Adipocyte (in vitro differentiated cells): Measurements from ENCODE around the gene TTC27.

Source experiments
- DNase-seq: peaks from one replicate; pipeline ENCODE4 v3.0.0-alpha.2; 2015; ENCODE audit warnings: low read depth
- H3K27me3 ChIP-seq: replicated peaks from 2 replicates; pipeline ENCODE4 v1.7.0; 2013; ENCODE audit warnings: mild to moderate bottlenecking, low read length, moderate library complexity; ENCODE audit not compliant: control insufficient read depth, insufficient read depth
- H3K36me3 ChIP-seq: 2 replicates; pipeline ENCODE4 v1.7.0; 2013; ENCODE audit warnings: low read length, mild to moderate bottlenecking, moderate library complexity; ENCODE audit not compliant: control insufficient read depth, insufficient read depth, severe bottlenecking
- H3K4me1 ChIP-seq: 2 replicates; pipeline ENCODE4 v1.7.0; 2013; ENCODE audit warnings: mild to moderate bottlenecking, low read length, moderate library complexity; ENCODE audit not compliant: control insufficient read depth, insufficient read depth
- H3K4me3 ChIP-seq: 2 replicates; pipeline ENCODE4 v1.7.0; 2013; ENCODE audit warnings: mild to moderate bottlenecking, low read length, moderate library complexity
- H3K9ac ChIP-seq: 2 replicates; pipeline ENCODE4 v1.7.0; 2013; ENCODE audit warnings: mild to moderate bottlenecking, low read length, moderate library complexity
- H3K9me3 ChIP-seq: 2 replicates; pipeline ENCODE4 v1.7.0; 2013; ENCODE audit warnings: mild to moderate bottlenecking, low read length, moderate library complexity; ENCODE audit not compliant: control insufficient read depth

The TTC27 gene

DNA sequence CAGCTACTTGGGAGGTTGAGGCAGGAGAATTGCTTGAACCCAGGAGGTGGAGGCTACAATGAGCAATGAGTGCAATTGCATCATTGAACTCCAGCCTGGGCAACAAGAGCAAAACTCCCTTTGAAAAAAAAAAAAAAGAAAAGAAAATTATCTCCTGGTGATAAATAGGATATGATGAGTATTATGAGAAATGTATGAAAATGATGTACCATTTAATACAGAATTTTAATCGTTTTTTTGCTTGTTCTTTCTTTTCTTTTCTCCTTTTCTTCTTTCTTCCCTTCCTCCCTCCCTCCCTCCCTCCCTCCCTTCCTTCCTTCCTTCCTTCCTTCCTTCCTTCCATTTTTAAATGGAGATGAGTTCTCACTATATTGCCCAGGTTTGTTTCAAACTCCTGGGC lies 40.4 kb downstream of the TTC27 start:
- Histone ChIP-seq H3K4me1 (no peaks in the 10 kb centered on the region), H3K9me3 (no peaks in the 10 kb centered on the region), H3K27me3 (no peaks in the 10 kb centered on the region), H3K36me3 (peaks cover 11% of the 10 kb centered on the region), H3K4me3 (no peak overlapping the region), H3K9ac (no peak overlapping the region)
- DNase-seq = no peak

DNA sequence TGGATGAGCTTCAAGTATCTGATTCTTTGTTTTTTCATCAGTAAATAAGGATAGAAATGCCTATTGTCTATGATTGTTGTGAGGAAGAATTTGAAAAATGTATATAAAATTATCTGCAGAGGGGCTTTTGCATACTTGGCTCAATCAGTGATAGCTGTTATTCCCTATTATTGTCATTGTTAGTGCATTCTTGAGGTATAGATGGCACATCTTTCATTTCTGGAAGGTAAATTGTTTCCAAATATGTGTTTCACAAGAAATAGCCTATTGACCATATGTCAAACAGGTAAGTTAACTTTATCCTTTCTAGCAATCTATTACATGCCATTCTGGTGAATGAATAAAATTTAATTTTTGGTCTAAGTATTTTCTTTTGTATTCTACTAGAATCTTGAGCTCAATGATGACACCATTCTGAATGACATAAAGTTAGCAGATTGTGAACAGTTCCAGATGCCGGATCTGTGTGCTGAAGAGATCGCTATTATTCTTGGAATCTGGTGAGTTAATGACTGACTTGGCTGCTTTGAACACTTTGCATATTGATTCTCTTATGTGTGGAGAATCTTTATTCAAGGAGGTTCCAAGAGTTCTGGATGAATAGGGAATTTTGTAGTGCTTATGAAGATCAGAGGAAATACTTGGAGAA lies 44.2 kb downstream of the TTC27 start:
- Histone ChIP-seq H3K36me3 (peaks cover 7% of the 10 kb centered on the region), H3K4me3 (no peak overlapping the region)
- no peak for DNase-seq

DNA sequence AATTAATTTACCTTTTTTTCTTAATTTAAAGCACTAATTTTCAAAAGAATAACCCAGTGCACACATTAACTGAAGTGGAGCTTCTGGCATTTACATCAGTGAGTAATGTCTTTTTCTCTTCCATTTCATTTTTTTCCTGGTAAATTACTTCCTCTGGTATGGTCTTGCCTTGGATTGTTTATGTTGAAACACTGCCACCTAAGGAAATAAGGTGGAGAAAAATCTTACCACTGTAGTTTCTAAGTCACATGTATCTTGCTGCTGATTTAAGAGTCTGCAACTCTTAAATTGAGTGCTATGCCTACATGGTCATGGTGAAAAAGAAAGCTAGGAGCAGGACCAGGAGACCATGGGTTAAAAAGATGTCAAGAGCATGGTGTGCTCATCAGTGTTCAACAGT lies 51.0 kb downstream of the TTC27 start:
- Histone ChIP-seq H3K9ac (no peak overlapping the region), H3K4me3 (no peak overlapping the region), H3K36me3 (peaks cover 13% of the 10 kb centered on the region), H3K27me3 (no peaks in the 10 kb centered on the region), H3K9me3 (no peaks in the 10 kb centered on the region), H3K4me1 (no peaks in the 10 kb centered on the region)
- peak; percentile 58 for DNase-seq

More for the DNA sequence above, 44.2 kb downstream of the TTC27 start:
- Histone ChIP-seq H3K4me1 (no peaks in the 10 kb centered on the region), H3K9ac (no peak overlapping the region), H3K27me3 (no peaks in the 10 kb centered on the region), H3K9me3 (no peaks in the 10 kb centered on the region)

DNA sequence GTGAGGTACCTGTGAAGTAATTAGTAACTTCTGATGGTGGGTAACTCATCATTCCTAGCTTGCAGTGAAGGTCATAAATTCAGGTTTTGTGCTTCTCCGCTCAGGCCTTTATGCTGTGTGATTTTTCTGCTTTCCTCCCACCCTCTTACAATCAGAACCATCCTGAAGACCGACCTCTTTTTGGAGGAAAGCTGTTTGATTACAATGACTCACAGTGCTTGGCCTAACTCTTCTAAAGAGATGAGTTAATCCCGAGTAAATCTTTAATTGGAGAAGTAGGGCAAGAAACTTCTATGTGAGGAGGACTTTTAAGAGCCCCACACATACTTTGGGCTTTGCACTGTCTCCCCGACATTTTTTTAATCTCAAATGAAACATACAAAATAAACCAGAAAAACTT lies 53.1 kb downstream of the TTC27 start:
- Histone ChIP-seq H3K36me3 (peaks cover 13% of the 10 kb centered on the region), H3K4me3 (no peak overlapping the region), H3K4me1 (no peaks in the 10 kb centered on the region), H3K9me3 (no peaks in the 10 kb centered on the region), H3K27me3 (no peaks in the 10 kb centered on the region), H3K9ac (no peak overlapping the region)
- no peak for DNase-seq

DNA sequence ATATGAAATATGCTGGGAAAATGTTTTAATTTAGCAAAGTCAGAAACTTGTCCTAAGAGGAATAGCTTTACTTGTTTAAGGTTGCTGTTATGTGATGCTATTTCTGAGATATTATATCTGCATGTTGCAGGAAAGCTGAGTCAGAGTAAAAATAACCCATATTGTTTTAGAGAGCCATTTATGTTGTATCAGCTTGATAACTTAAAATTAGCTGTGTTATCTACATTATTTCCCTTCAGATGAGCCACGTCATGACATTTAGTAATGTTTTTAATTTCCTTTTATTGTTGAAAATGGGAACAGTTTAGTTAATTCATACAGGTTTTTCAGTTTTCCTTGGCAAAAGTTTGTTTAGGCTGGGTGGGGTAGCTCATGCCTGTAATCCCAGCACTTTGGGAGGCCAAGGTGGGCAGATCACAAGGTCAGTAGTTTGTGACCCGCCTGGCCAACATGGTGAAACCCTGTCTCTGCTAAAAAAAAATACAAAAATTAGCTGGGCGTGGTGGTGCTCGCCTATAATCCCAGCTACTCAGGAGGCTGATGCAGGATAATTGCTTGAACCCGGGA lies 55.8 kb downstream of the TTC27 start:
- H3K4me3 ChIP-seq = no peak overlapping the region
- peaks cover 13% of the 10 kb centered on the region for H3K36me3 ChIP-seq
- DNase-seq = no peak

DNA sequence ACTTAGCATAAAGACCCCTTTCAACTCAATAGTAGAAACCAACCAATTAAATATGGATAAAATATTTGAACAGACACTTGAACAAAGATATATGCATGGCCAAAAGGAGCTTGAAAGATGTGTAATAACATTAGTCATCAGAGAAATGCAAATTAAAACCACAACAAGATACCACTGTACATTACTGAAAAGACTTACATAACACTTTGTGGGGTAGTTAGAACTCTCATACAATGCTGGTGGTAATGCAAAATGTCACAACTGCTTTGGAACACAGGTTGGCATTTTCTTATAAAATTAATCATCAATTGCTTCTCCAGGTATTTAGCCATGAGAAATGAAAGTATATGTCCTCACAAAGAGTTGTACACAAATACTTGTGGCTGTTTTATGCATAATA lies 60.7 kb downstream of the TTC27 start:
- H3K27me3 ChIP-seq = no peaks in the 10 kb centered on the region

More for the DNA sequence above, 55.8 kb downstream of the TTC27 start:
- no peak overlapping the region for H3K9ac ChIP-seq
- no peaks in the 10 kb centered on the region for H3K9me3 ChIP-seq
- H3K27me3 ChIP-seq = no peaks in the 10 kb centered on the region
- no peaks in the 10 kb centered on the region for H3K4me1 ChIP-seq

DNA sequence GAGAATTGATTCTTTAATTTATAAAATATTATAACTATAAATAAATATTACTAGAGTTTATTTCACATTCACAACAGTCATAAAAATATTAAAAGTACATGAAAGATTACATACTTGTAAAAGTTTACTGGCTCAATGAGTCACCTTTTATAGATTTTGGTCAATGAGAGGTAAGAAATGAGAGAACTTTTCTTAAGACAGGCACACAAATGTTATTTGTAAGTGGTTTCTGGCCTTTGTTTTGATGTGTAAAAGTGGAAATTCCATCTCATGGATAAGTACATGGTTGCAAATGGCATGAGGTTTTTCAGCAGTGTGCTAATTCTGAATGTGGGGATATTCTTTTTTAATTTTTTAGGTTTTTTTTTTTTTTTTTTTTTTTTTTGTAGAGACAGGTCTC lies 63.8 kb downstream of the TTC27 start:
- Histone ChIP-seq H3K9me3 (no peaks in the 10 kb centered on the region), H3K4me1 (peaks cover under 1% of the 10 kb centered on the region), H3K9ac (no peak overlapping the region), H3K36me3 (no peaks in the 10 kb centered on the region), H3K27me3 (no peaks in the 10 kb centered on the region), H3K4me3 (no peak overlapping the region)
- no peak for DNase-seq

More for the DNA sequence above, 60.7 kb downstream of the TTC27 start:
- peak; percentile 29 for DNase-seq
- Histone ChIP-seq H3K4me3 (no peak overlapping the region), H3K4me1 (no peaks in the 10 kb centered on the region), H3K9me3 (no peaks in the 10 kb centered on the region), H3K9ac (no peak overlapping the region), H3K36me3 (no peaks in the 10 kb centered on the region)

DNA sequence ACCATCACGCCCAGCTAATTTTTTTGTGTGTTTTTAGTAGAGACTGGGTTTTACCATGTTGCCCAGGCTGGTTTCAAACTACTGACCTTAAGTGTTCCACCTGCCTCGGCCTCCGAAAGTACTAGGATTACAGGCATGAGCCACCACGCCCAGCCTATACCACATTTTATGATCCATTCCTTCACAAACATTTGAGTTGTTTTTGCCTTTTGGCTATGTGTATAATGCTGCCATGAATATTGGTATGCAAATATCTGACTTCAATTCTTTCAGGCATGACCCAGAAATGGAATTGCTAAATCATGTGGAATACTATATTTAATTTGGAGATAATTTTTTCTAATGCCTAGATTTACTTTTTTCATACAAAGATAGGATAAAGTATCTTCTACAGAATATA lies 68.6 kb downstream of the TTC27 start:
- Histone ChIP-seq H3K4me1 (peaks cover 12% of the 10 kb centered on the region), H3K4me3 (no peak overlapping the region), H3K27me3 (no peaks in the 10 kb centered on the region), H3K9me3 (no peaks in the 10 kb centered on the region), H3K9ac (no peak overlapping the region), H3K36me3 (peaks cover 4% of the 10 kb centered on the region)
- no peak for DNase-seq

DNA sequence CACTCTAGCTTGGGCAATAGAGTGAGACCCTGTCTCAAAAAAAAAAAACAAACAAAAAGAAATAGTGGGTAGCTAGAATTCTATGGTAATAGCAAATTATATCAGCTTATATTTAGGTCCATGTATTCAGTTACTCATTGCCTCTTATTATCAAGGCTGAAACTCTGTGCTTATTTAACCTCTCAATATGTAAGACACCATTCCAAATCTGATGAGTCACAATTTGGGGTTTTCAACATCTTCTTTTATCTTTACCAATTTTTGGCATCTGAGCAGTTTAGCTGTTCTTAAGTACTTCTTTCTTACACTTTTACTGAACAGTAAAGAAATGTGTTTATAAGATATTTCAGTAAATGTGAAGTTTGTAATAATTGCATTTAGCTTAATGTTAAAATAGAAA lies 69.3 kb downstream of the TTC27 start:
- H3K9me3 ChIP-seq = no peaks in the 10 kb centered on the region
- peaks cover 12% of the 10 kb centered on the region for H3K4me1 ChIP-seq
- no peak overlapping the region for H3K4me3 ChIP-seq
- no peak overlapping the region for H3K9ac ChIP-seq
- no peaks in the 10 kb centered on the region for H3K27me3 ChIP-seq
- peaks cover 4% of the 10 kb centered on the region for H3K36me3 ChIP-seq
- DNase-seq = peak; percentile 81

DNA sequence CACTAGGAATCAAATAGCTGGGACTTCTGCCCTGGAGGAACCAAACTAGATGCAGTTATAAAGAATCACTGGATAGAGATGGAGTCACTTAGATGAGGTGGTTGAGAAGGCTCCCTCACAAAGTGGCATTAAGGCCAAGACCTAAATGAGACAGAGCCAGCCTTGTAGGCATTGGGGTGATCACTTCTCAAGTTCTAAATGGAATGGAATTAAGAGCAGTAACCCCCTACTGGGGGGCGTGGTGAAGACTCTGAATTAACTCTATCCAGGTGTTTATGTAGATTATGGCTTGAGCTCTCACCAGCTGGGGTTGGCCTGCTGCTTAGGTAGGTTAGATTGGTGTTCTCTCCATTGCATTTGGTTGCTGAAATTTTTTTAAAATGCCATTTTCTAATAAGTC lies 71.3 kb downstream of the TTC27 start:
- Histone ChIP-seq H3K9me3 (no peaks in the 10 kb centered on the region), H3K4me3 (no peak overlapping the region), H3K4me1 (peaks cover 12% of the 10 kb centered on the region), H3K36me3 (peaks cover 4% of the 10 kb centered on the region), H3K27me3 (no peaks in the 10 kb centered on the region), H3K9ac (no peak overlapping the region)
- no peak for DNase-seq

DNA sequence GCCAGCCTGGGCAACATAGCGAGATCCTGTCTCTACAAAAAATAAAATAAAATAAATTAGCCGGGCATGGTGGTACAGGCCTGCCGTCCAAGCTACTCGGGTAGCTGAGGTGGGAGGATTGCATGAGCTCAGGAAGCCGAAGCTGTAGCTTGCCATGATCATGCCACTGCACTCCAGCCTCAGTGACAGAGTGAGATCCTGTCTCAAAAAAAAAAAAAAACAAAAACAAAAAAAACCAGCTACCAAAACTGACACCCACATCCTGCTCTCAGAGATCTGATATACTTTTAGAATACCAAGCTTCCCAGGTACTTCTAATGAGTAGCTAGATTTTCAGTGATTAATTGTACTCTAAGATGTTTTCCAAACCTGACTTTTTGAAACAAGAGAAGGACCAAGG lies 74.0 kb downstream of the TTC27 start:
- no peak overlapping the region for H3K4me3 ChIP-seq
- no peak for DNase-seq
- H3K36me3 ChIP-seq = peaks cover 8% of the 10 kb centered on the region
- peaks cover 11% of the 10 kb centered on the region for H3K4me1 ChIP-seq
- H3K27me3 ChIP-seq = no peaks in the 10 kb centered on the region
- H3K9me3 ChIP-seq = no peaks in the 10 kb centered on the region
- H3K9ac ChIP-seq = no peak overlapping the region
